Measurements from ENCODE around the gene AFF3.

GRCh38 chr2:99626158-99626557, 516.2 kb downstream of the AFF3 start:
- TF ChIP-seq EZH2phosphoT487 (IDR thresholded peaks at IDR 0.05; ENCODE audit: low read depth, severe bottlenecking, unreplicated experiment) (no peak), CTCF (IDR thresholded peaks at IDR 0.05; ENCODE audit: poor library complexity) (no peak), EZH2 (IDR thresholded peaks at IDR 0.05; ENCODE audit: borderline replicate concordance) (no peak)

Measured in hepatocyte (in vitro differentiated cells).